H1 (cell line): ENCODE results near the gene SEMA6A. TPM values are rescaled to one million over a fixed set of nuclear protein-coding genes. Genes with fewer than 3 reads are reported as not detected.

ENCODE experiments used
- CTCF ChIA-PET: fragments of 300-600 bp; sonication (Branson Sonifier 250); formaldehyde crosslinking; loops from one replicate; lab custom pipeline; 2021; ENCODE audit not compliant: partially characterized antibody; lab: Charles Lee
- POLR2A ChIA-PET: fragments of 300-600 bp; sonication (Branson Sonifier 250); formaldehyde crosslinking; loops from one replicate; lab custom pipeline; 2021; ENCODE audit warnings: inconsistent platforms; ENCODE audit not compliant: partially characterized antibody; lab: Charles Lee
- DNase-seq, 2 experiments: peaks; one replicate each; pipeline versions ENCODE4 v3.0.0 to v3.0.0-alpha.2; 2010 to 2022; ENCODE audit warnings: low spot score in 2 of 2, low read depth in 1 of 2, mixed read lengths in 1 of 2
- FAIRE-seq: peaks from 2 replicates; lab custom pipeline; 2011; peaks lifted over from hg19 to GRCh38; lab: Jason Lieb, UNC
- H2AFZ ChIP-seq: 2 replicates; pipeline ENCODE4 v1.8.1; 2012; ENCODE audit warnings: low read length, inconsistent platforms
- H2AK5ac ChIP-seq: 2 replicates; pipeline ENCODE4 v1.6.1; 2013; ENCODE audit warnings: low read depth, low read length
- H2BK120ac ChIP-seq: replicated peaks from 2 replicates; pipeline ENCODE3; 2013; ENCODE audit warnings: low read depth, low read length, inconsistent platforms
- H2BK12ac ChIP-seq: 2 replicates; pipeline ENCODE4 v1.6.1; 2013; ENCODE audit warnings: low read depth, low read length
- H2BK15ac ChIP-seq: 2 replicates; pipeline ENCODE4 v1.6.1; 2013; ENCODE audit warnings: low read length
- H2BK20ac ChIP-seq: 2 replicates; pipeline ENCODE4 v1.6.1; 2013; ENCODE audit warnings: low read length
- H2BK5ac ChIP-seq: 2 replicates; pipeline ENCODE4 v1.6.1; 2013; ENCODE audit warnings: low read depth, low read length
- H3K14ac ChIP-seq: 2 replicates; pipeline ENCODE4 v1.6.1; 2013; ENCODE audit warnings: inconsistent platforms; ENCODE audit not compliant: insufficient read length
- H3K18ac ChIP-seq: 2 replicates; pipeline ENCODE4 v1.6.1; 2013; ENCODE audit warnings: low read length; ENCODE audit errors: extremely low read depth
- H3K23ac ChIP-seq: 2 replicates; pipeline ENCODE4 v1.6.1; 2013; ENCODE audit warnings: inconsistent platforms; ENCODE audit not compliant: insufficient read length
- H3K23me2 ChIP-seq: 2 replicates; pipeline ENCODE4 v1.6.1; 2013; ENCODE audit warnings: low read depth, low read length
- H3K27ac ChIP-seq: 2 replicates; pipeline ENCODE4 v1.6.1; 2011; ENCODE audit warnings: low read depth, low read length, inconsistent platforms
- H3K27me3 ChIP-seq, 4 experiments: replicated peaks in 1 of 4; 1 replicate in 1 of 4; 2 replicates in 3 of 4; pipeline versions ENCODE4 v1.6.1 to v1.8.1; 2011 to 2013; ENCODE audit warnings: low read length in 3 of 4, mild to moderate bottlenecking in 3 of 4, inconsistent platforms in 2 of 4, mixed read lengths in 2 of 4, moderate library complexity in 1 of 4; ENCODE audit not compliant: control insufficient read depth in 3 of 4, insufficient read depth in 3 of 4; ENCODE audit errors: extremely low read depth in 1 of 4
- H3K36me3 ChIP-seq, 4 experiments: 2 replicates each; pipeline versions ENCODE4 v1.6.1 to v1.8.1; 2011 to 2013; ENCODE audit warnings: mild to moderate bottlenecking in 4 of 4, low read length in 3 of 4, moderate library complexity in 2 of 4, control low read depth in 1 of 4, inconsistent platforms in 1 of 4; ENCODE audit not compliant: insufficient read depth in 4 of 4, control insufficient read depth in 2 of 4
- H3K4ac ChIP-seq: replicated peaks from 2 replicates; pipeline ENCODE3; 2013; ENCODE audit warnings: low read length, low read depth, mixed read lengths, inconsistent platforms; ENCODE audit not compliant: insufficient read length
- H3K4me1 ChIP-seq, 4 experiments: replicated peaks in 1 of 4; 1 replicate in 1 of 4; 2 replicates in 3 of 4; pipeline versions ENCODE4 v1.6.1 to v1.8.1; 2011 to 2013; ENCODE audit warnings: low read length in 3 of 4, inconsistent platforms in 2 of 4, mixed read lengths in 1 of 4; ENCODE audit not compliant: insufficient read depth in 4 of 4, control insufficient read depth in 3 of 4
- H3K4me2 ChIP-seq, 2 experiments: 2 replicates each; pipeline versions ENCODE4 v1.6.1 to v1.8.1; 2011 to 2013; ENCODE audit warnings: low read depth in 2 of 2, low read length in 2 of 2, control low read depth in 1 of 2, inconsistent platforms in 1 of 2, mild to moderate bottlenecking in 1 of 2; ENCODE audit not compliant: insufficient read depth in 1 of 2
- H3K4me3 ChIP-seq, 4 experiments: fragments of 200-600, 300-600 bp in 1 of 4; sonication (generic), shearing (Covaris generic), sonication (Bioruptor Twin) in 1 of 4; 2 replicates each; pipeline versions ENCODE4 v1.5.1 to v1.8.1; 2011 to 2016; ENCODE audit warnings: low read length in 4 of 4, low read depth in 3 of 4, control low read depth in 2 of 4, inconsistent platforms in 2 of 4, mild to moderate bottlenecking in 2 of 4, mixed read lengths in 1 of 4, moderate library complexity in 1 of 4; ENCODE audit not compliant: insufficient read depth in 2 of 4; ENCODE audit errors: extremely low read depth in 1 of 4
- H3K56ac ChIP-seq: replicated peaks from 2 replicates; pipeline ENCODE3; 2013; ENCODE audit warnings: low read depth, mild to moderate bottlenecking, mixed read lengths, low read length, inconsistent platforms; ENCODE audit not compliant: insufficient read length
- H3K79me1 ChIP-seq: 2 replicates; pipeline ENCODE4 v1.6.1; 2013; ENCODE audit warnings: low read depth, low read length, control low read depth
- H3K79me2 ChIP-seq, 2 experiments: 2 replicates each; pipeline versions ENCODE4 v1.6.1 to v1.8.1; 2012 to 2013; ENCODE audit warnings: low read length in 2 of 2, mild to moderate bottlenecking in 2 of 2, inconsistent platforms in 1 of 2; ENCODE audit not compliant: insufficient read depth in 2 of 2, control insufficient read depth in 1 of 2
- H3K9ac ChIP-seq, 4 experiments: replicated peaks in 1 of 4; 1 replicate in 1 of 4; 2 replicates in 3 of 4; pipeline versions ENCODE4 v1.6.1 to v1.8.1; 2011 to 2013; ENCODE audit warnings: low read depth in 3 of 4, low read length in 3 of 4, control low read depth in 2 of 4, mild to moderate bottlenecking in 2 of 4, moderate library complexity in 2 of 4, inconsistent platforms in 1 of 4; ENCODE audit errors: extremely low read depth in 1 of 4
- H3K9me3 ChIP-seq, 2 experiments: 2 replicates each; pipeline versions ENCODE4 v1.6.1 to v1.8.1; 2012 to 2013; ENCODE audit warnings: mild to moderate bottlenecking in 2 of 2, moderate library complexity in 2 of 2, control low read depth in 1 of 2, inconsistent platforms in 1 of 2, low read depth in 1 of 2, low read length in 1 of 2, mixed read lengths in 1 of 2; ENCODE audit not compliant: insufficient read depth in 2 of 2
- H4K20me1 ChIP-seq, 2 experiments: replicated peaks in 1 of 2; 2 replicates each; pipeline versions ENCODE3 to v1.8.1; 2011 to 2013; ENCODE audit warnings: inconsistent platforms in 2 of 2, low read length in 2 of 2, mild to moderate bottlenecking in 1 of 2; ENCODE audit not compliant: insufficient read depth in 2 of 2, control insufficient read depth in 1 of 2
- H4K5ac ChIP-seq: 2 replicates; pipeline ENCODE4 v1.6.1; 2013; ENCODE audit warnings: low read length, low read depth, mixed read lengths, inconsistent platforms; ENCODE audit not compliant: insufficient read length
- H4K8ac ChIP-seq: 2 replicates; pipeline ENCODE4 v1.8.0; 2013; ENCODE audit warnings: mild to moderate bottlenecking, moderate library complexity, low read length, inconsistent platforms; ENCODE audit not compliant: insufficient read depth; ENCODE audit errors: extremely low read depth
- H4K91ac ChIP-seq: replicated peaks from 2 replicates; pipeline ENCODE3; 2013; ENCODE audit warnings: low read length, mixed read lengths, inconsistent platforms; ENCODE audit not compliant: insufficient read length
- BRCA1 ChIP-seq: IDR thresholded peaks from 2 replicates; pipeline ENCODE4 v1.6.1; 2012; ENCODE audit warnings: low read depth, low read length, improper control_type of control experiment
- NANOG ChIP-seq: IDR thresholded peaks from 2 replicates; pipeline ENCODE4 v1.6.1; 2011; ENCODE audit warnings: low read length, low read depth, mild to moderate bottlenecking, inconsistent platforms; ENCODE audit not compliant: insufficient read depth, poor library complexity, severe bottlenecking
- NRF1 ChIP-seq: IDR thresholded peaks from 2 replicates; pipeline ENCODE4 v1.6.1; 2011; ENCODE audit warnings: mild to moderate bottlenecking, low read depth, low read length, improper control_type of control experiment
- RBBP5 ChIP-seq: IDR thresholded peaks from 2 replicates; pipeline ENCODE4 v1.7.1; 2012; ENCODE audit warnings: low read depth, mild to moderate bottlenecking, inconsistent platforms, low read length, moderate library complexity, borderline replicate concordance
- WGBS, 2 experiments: shearing (Covaris generic) in 1 of 2; methylation state at CpG; one replicate each; pipeline versions ENCODE4 v1.1.6 to v1.1.7; 2013 to 2015; ENCODE audit warnings: low lambda C conversion rate in 2 of 2, mixed read lengths in 2 of 2, inconsistent platforms in 1 of 2, low coverage in 1 of 2, missing lambda C conversion rate in 1 of 2; ENCODE audit not compliant: insufficient replicate concordance in 2 of 2, insufficient coverage in 1 of 2, insufficient read length in 1 of 2; ENCODE audit errors: extremely low coverage in 1 of 2, missing lambda C conversion rate in 1 of 2; 5-methylcytosine and 5-hydroxymethylcytosine counted together
- polyA plus RNA-seq, 7 experiments: library from polyadenylated mRNA; depleted of rRNA in 3 of 7; stranded (reverse) in 5 of 7; unstranded in 2 of 7; fragments of >200 nt in 5 of 7; fragments of 200-250 nt in 2 of 7; gene quantifications; 1 replicate in 5 of 7; 2 replicates in 1 of 7; 4 replicates in 1 of 7; pipeline versions ENCODE4 v1.2.1 to v1.2.3, GENCODE V29; 2011 to 2013; ENCODE audit warnings: missing spikeins in 2 of 7, mixed read lengths in 2 of 7
- total RNA-seq: library from RNA; stranded (reverse); fragmentation: NEBNext Ultra II Directional; extraction: Animal tissue kit (Norgen Biotek cat#: 25700); gene quantifications from 2 replicates; pipeline ENCODE4 v1.2.1, GENCODE V29; 2021

The SEMA6A gene
- total and polyA plus RNA-seq, 2 of the 8 experiments (the other 6 are each of a cell fraction or from before 2014, with no cell fraction given) = 78.3 to 277 TPM

DNA sequence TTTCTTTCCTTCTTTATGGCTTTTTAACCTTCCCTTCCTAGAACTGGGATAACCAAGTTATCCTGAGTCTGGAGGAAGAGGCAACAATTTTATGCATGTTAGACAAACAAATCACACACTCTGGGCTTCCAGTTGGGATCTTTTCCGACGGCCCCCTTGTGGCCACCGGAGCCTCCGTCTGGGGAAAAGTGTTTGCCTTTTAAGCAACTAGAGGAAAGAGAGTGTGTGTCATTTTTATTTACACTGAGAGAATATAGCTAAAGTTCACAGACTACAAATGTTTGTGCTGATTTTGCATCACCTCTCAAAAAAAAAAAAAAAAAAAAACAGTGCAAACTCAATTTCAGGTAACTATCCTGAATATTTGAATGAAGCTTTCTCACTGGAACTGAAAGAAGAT, 126.2 kb downstream of the SEMA6A start:
- Histone ChIP-seq H3K56ac (no peak overlapping the region), H3K4ac (no peak overlapping the region), H3K4me2 (no peak overlapping the region), H3K79me2 (no peaks in the 10 kb centered on the region), H3K14ac (no peak overlapping the region), H3K4me3 (no peak overlapping the region), H3K4me1 (peaks cover 1 to 18% (median 11%) of the 10 kb centered on the region in 4 experiments), H4K91ac (no peak overlapping the region), H4K20me1 (peaks cover 6 to 11% of the 10 kb centered on the region in 2 experiments), H3K23ac (no peak overlapping the region), H4K5ac (no peak overlapping the region), H3K27ac (no peak overlapping the region), H2BK12ac (no peak overlapping the region), H2BK5ac (no peak overlapping the region), H2BK20ac (no peak overlapping the region), H2BK120ac (no peak overlapping the region), H3K9me3 (no peaks in the 10 kb centered on the region), H3K36me3 (peaks cover 16 to 74% (median 30%) of the 10 kb centered on the region in 4 experiments; a peak in 7 of 8 replicates), H4K8ac (no peak overlapping the region), H3K79me1 (no peaks in the 10 kb centered on the region; the same call in 1 of the 2 replicates), H2AK5ac (no peak overlapping the region), H3K23me2 (no peaks in the 10 kb centered on the region), H3K18ac (no peak overlapping the region), H3K27me3 (no peaks in the 10 kb centered on the region), H2AFZ (no peak overlapping the region), H3K9ac (no peak overlapping the region), H2BK15ac (no peak overlapping the region)
- 72% methylated on average over 4 of the region's 4 CpGs; no CpG with 5 or more reads in 1 of the 2 experiments for WGBS, 2 experiments
- no peak for TF ChIP-seq NRF1
- TF ChIP-seq BRCA1 = no peak
- TF ChIP-seq NANOG = no peak
- TF ChIP-seq RBBP5 = no peak
- CTCF ChIA-PET = no interaction called here
- POLR2A ChIA-PET = interaction anchor here (1.6 kb wide), 1 partner anchor 10 kb away, joined by 5 read pairs; no protein-coding TSS in a partner anchor
- no peak for FAIRE-seq
- no peak for DNase-seq
